H7 (cell line): ENCODE results near the gene SRR. TPM values are rescaled to one million over a fixed set of nuclear protein-coding genes. Genes with fewer than 3 reads are reported as not detected.
A peak's percentile ranks its signal among the peaks of the same experiment; 100 is the strongest.

Source experiments
- DNase-seq: peaks from one replicate; pipeline ENCODE4 v3.0.0; 2012
- H3K27me3 ChIP-seq: 2 replicates; pipeline ENCODE4 v1.6.0; 2011; ENCODE audit warnings: mild to moderate bottlenecking, low read length; ENCODE audit not compliant: control insufficient read depth, insufficient read depth
- H3K36me3 ChIP-seq: replicated peaks from 2 replicates; pipeline ENCODE4 v1.5.1; 2011; ENCODE audit warnings: low read length; ENCODE audit not compliant: control insufficient read depth, insufficient read depth
- H3K4me3 ChIP-seq: 2 replicates; pipeline ENCODE4 v1.5.1; 2011; ENCODE audit warnings: low read depth, mild to moderate bottlenecking, control low read depth, low read length, moderate library complexity; ENCODE audit not compliant: insufficient read depth
- total RNA-seq: library from RNA; depleted of rRNA; stranded (reverse); fragments of >200 nt; shearing (Covaris generic); gene quantifications from 2 replicates; pipeline ENCODE4 v1.2.3, GENCODE V29; 2014; rRNA removed

The SRR gene
- total RNA-seq, 1 experiment from 2014 or later, result 9.6 TPM

GRCh38 chr17:2366747-2367494, 63.2 kb downstream of the SRR start:
- DNase-seq, result peak; percentile 90
- Histone ChIP-seq H3K4me3 (no peak overlapping the region), H3K36me3 (peaks cover 2% of the 10 kb centered on the region), H3K27me3 (no peaks in the 10 kb centered on the region)

- no peak for DNase-seq
- Histone ChIP-seq H3K27me3 (no peaks in the 10 kb centered on the region), H3K4me3 (no peak overlapping the region), H3K36me3 (peaks cover 2% of the 10 kb centered on the region)
Observed at GRCh38 chr17:2368359-2368758, 64.6 kb downstream of the SRR start.

- DNase-seq, result no peak
- H3K4me3 ChIP-seq, result no peak overlapping the region
- no peaks in the 10 kb centered on the region for H3K27me3 ChIP-seq
- peaks cover 3% of the 10 kb centered on the region for H3K36me3 ChIP-seq
Observed at GRCh38 chr17:2369039-2369438, 65.3 kb downstream of the SRR start.

- DNase-seq, result peak; percentile 93
- H3K4me3 ChIP-seq, result no peak overlapping the region
- peaks cover 1% of the 10 kb centered on the region for H3K36me3 ChIP-seq
- no peaks in the 10 kb centered on the region for H3K27me3 ChIP-seq
Observed at GRCh38 chr17:2369551-2370210, 65.9 kb downstream of the SRR start.

- DNase-seq, result no peak
- Histone ChIP-seq H3K27me3 (no peaks in the 10 kb centered on the region), H3K36me3 (peaks cover 1% of the 10 kb centered on the region), H3K4me3 (no peak overlapping the region)
Observed at GRCh38 chr17:2370211-2370589, 66.5 kb downstream of the SRR start.

GRCh38 chr17:2371183-2372130, 67.7 kb downstream of the SRR start:
- Histone ChIP-seq H3K4me3 (no peak overlapping the region), H3K36me3 (peaks cover 1% of the 10 kb centered on the region), H3K27me3 (no peaks in the 10 kb centered on the region)
- DNase-seq, result no peak

GRCh38 chr17:2372180-2372579, 68.4 kb downstream of the SRR start:
- no peak overlapping the region for H3K4me3 ChIP-seq
- peaks cover 1% of the 10 kb centered on the region for H3K36me3 ChIP-seq
- no peaks in the 10 kb centered on the region for H3K27me3 ChIP-seq
- DNase-seq, result no peak

- Histone ChIP-seq H3K4me3 (no peak overlapping the region), H3K36me3 (peaks cover 1% of the 10 kb centered on the region), H3K27me3 (no peaks in the 10 kb centered on the region)
- DNase-seq, result no peak
Observed at GRCh38 chr17:2372681-2373080, 68.9 kb downstream of the SRR start.

GRCh38 chr17:2373179-2373578, 69.4 kb downstream of the SRR start:
- Histone ChIP-seq H3K4me3 (no peak overlapping the region), H3K27me3 (no peaks in the 10 kb centered on the region), H3K36me3 (peaks cover 1% of the 10 kb centered on the region)
- DNase-seq, result no peak

Other genes with a start within 250 kb of the SRR start
- 0.03 and 0.63 TPM in 2 replicates for gene HIC1, start 248.8 kb upstream of the SRR start, total RNA-seq
- gene SMG6, start 165 bp upstream of the SRR start, total RNA-seq, result 18.2 and 24.3 TPM in 2 replicates
- 70.1 and 81.8 TPM in 2 replicates for gene TSR1, start 32.5 kb downstream of the SRR start, total RNA-seq
- 31.4 and 35.8 TPM in 2 replicates for gene SGSM2, start 33.6 kb downstream of the SRR start, total RNA-seq
- 9.0 and 13.4 TPM in 2 replicates for gene MNT, start 97.1 kb downstream of the SRR start, total RNA-seq
- 21.3 and 31.6 TPM in 2 replicates for gene METTL16, start 207.9 kb downstream of the SRR start, total RNA-seq